Mesothelial cell of epicardium (in vitro differentiated cells): ENCODE data around the gene POLQ. TPM values are rescaled to one million over a fixed set of nuclear protein-coding genes. Genes with fewer than 3 reads are reported as not detected.

Experiments
- DNase-seq, 2 experiments: peaks; one replicate each; pipeline ENCODE4 v3.0.0; 2021; ENCODE audit warnings: low spot score in 2 of 2; ENCODE audit not compliant: unreplicated experiment in 2 of 2
- H3K27ac Mint-ChIP-seq: 2 replicates; pipeline ENCODE4 v1.8.0; 2021; ENCODE audit warnings: mixed read lengths
- H3K27me3 Mint-ChIP-seq: 2 replicates; pipeline ENCODE4 v1.8.0; 2021; ENCODE audit warnings: low read depth, mixed read lengths
- H3K36me3 Mint-ChIP-seq: 2 replicates; pipeline ENCODE4 v1.8.0; 2021; ENCODE audit warnings: mixed read lengths
- H3K4me1 Mint-ChIP-seq: 2 replicates; pipeline ENCODE4 v1.8.0; 2021; ENCODE audit warnings: mixed read lengths
- H3K4me3 Mint-ChIP-seq: 2 replicates; pipeline ENCODE4 v1.8.0; 2021; ENCODE audit warnings: mild to moderate bottlenecking, moderate library complexity, mixed read lengths
- H3K9me3 Mint-ChIP-seq: 2 replicates; pipeline ENCODE4 v1.8.0; 2021; ENCODE audit warnings: mixed read lengths
- total RNA-seq: library from RNA; stranded (reverse); gene quantifications from 3 replicates; pipeline ENCODE4 v1.2.1, GENCODE V29; 2021
- TF ChIP-seq, protein P1 (sequence below): fragments of 200-600 bp; sonication (generic); IDR thresholded peaks from one replicate; pipeline ENCODE4 v1.5.0; 2021; ENCODE audit warnings: antibody characterized with exemption; ENCODE audit not compliant: unreplicated experiment

The POLQ gene
- total RNA-seq, 1 donor from 2014 or later: 4.9 TPM

DNA sequence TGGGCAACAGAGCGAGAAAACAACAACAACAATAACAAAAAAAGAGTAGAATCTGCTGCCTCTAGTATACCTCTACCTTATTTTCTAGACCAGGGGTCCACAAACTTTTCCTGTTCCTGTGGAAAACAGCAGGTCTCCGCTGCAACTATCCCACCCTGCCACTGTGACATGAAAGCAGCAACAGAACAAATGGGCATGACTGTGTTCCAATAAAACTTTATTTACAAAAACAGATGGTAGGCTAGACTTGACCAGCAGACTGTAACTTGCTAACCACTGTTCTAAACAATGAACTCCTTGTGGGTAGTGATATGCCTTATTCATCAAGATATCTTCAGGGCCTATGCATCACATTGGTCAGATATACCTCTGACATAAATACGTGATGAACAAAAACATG is 25.3 kb downstream of the POLQ start:
- Mint-ChIP-seq H3K4me3 (no peak overlapping the region), H3K36me3 (peaks cover 30% of the 10 kb centered on the region), H3K27ac (no peak overlapping the region), H3K9me3 (peaks cover 5% of the 10 kb centered on the region), H3K4me1 (no peaks in the 10 kb centered on the region), H3K27me3 (no peaks in the 10 kb centered on the region)
- DNase-seq: no peak
- TF ChIP-seq, protein P1, sequence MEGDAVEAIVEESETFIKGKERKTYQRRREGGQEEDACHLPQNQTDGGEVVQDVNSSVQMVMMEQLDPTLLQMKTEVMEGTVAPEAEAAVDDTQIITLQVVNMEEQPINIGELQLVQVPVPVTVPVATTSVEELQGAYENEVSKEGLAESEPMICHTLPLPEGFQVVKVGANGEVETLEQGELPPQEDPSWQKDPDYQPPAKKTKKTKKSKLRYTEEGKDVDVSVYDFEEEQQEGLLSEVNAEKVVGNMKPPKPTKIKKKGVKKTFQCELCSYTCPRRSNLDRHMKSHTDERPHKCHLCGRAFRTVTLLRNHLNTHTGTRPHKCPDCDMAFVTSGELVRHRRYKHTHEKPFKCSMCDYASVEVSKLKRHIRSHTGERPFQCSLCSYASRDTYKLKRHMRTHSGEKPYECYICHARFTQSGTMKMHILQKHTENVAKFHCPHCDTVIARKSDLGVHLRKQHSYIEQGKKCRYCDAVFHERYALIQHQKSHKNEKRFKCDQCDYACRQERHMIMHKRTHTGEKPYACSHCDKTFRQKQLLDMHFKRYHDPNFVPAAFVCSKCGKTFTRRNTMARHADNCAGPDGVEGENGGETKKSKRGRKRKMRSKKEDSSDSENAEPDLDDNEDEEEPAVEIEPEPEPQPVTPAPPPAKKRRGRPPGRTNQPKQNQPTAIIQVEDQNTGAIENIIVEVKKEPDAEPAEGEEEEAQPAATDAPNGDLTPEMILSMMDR: no peak

DNA sequence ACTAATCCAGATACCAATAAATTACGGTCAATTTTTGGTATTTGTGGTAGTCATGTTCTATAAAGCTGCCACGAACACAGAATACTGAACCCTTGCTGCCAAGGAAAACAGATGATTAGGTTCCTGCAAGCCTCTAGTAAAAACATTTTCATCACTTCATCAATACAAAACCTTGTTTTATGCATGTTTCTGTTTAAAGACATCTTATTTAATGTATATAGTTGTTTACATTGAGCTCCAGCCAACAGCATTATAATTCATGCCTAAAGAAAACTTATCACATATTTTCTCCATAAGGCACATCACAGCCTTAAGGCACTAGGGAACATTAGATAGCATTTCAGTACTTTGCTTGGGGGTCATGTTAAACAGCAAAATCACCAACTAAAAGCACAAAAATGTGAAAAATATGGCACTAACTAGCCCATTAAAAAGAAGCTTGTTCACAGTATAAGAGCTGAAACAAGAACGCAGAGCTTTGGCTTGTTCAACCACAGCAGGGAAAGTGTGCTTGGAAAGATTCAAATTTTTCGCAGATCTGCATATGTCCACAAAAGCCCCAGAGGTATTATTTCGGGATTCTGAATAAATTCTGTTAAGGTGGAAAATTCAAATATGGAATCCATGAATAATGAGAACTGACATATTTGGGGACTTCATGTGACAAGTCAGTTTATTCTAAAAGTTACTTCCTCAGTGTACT is 27.7 kb downstream of the POLQ start:
- H3K27ac Mint-ChIP-seq: no peak overlapping the region
- H3K27me3 Mint-ChIP-seq: no peaks in the 10 kb centered on the region

DNA sequence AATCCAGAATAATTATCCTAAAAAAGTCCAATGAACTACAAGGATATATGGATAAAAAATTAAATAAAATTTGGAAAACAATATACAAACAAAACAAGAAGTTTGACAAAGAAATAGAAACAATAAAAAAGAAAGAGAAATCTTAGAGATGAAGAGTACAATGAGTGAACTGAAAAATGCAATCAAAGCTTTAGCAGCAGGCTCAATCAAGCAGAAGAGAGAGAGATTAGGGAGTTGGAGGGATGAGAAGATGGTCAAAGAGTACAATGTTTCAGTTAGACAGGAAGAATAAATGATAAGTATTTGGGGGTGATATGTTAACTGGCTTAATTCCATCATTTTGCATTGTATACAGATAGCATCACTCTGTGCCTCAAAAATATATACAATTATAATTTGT is 29.9 kb downstream of the POLQ start:
- Mint-ChIP-seq H3K27ac (no peak overlapping the region), H3K27me3 (no peaks in the 10 kb centered on the region), H3K4me1 (no peaks in the 10 kb centered on the region), H3K9me3 (peaks cover 6% of the 10 kb centered on the region), H3K4me3 (no peak overlapping the region), H3K36me3 (peaks cover 29% of the 10 kb centered on the region)
- DNase-seq: no peak
- TF ChIP-seq, protein P1: no peak

More for the DNA sequence above, 27.7 kb downstream of the POLQ start:
- H3K4me1 Mint-ChIP-seq: no peaks in the 10 kb centered on the region
- TF ChIP-seq, protein P1: no peak
- H3K9me3 Mint-ChIP-seq: peaks cover 6% of the 10 kb centered on the region
- H3K4me3 Mint-ChIP-seq: no peak overlapping the region
- no peak for DNase-seq
- H3K36me3 Mint-ChIP-seq: peaks cover 28% of the 10 kb centered on the region

DNA sequence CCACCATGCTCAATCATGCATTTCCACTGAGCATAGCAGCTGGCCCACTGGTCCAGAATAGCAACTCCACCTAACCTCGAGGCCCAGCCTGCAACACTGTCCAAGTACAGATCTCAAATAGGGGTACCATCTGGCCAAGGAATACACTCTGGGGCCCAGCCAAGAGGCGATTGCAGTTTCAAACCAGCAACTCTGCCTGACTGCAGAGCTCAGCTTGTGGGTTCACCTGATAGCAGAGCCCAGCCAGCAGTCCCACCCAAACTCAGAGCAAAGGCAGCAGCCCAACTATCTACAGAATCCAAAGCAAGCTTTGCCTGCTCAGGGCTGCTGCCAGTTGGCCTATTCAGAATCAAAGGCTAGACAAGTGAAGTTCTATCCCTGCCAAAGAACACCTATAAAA is 30.5 kb downstream of the POLQ start:
- Mint-ChIP-seq H3K4me3 (no peak overlapping the region), H3K27me3 (no peaks in the 10 kb centered on the region), H3K27ac (no peak overlapping the region), H3K4me1 (no peaks in the 10 kb centered on the region), H3K36me3 (peaks cover 26% of the 10 kb centered on the region), H3K9me3 (peaks cover 6% of the 10 kb centered on the region)
- TF ChIP-seq, protein P1: no peak
- DNase-seq: no peak

- H3K9me3 Mint-ChIP-seq: peaks cover 6% of the 10 kb centered on the region
- no peaks in the 10 kb centered on the region for H3K4me1 Mint-ChIP-seq
- H3K36me3 Mint-ChIP-seq: peaks cover 24% of the 10 kb centered on the region
- H3K27ac Mint-ChIP-seq: no peak overlapping the region
- TF ChIP-seq, protein P1: no peak
- no peaks in the 10 kb centered on the region for H3K27me3 Mint-ChIP-seq
- no peak for DNase-seq
- H3K4me3 Mint-ChIP-seq: no peak overlapping the region
These were observed 31.3 kb downstream of the POLQ start for GRCh38 chr3:121514496-121514895.
